ENCODE measurements around the gene MBD3L2B. TPM values are rescaled to one million over a fixed set of nuclear protein-coding genes. Genes with fewer than 3 reads are reported as not detected.
A peak's percentile ranks its signal among the peaks of the same experiment; 100 is the strongest.

Gene MBD3L2B
- total and polyA plus RNA-seq, 9 of the 15 experiments (the other 6 are each of a cell fraction or from before 2014, with no cell fraction given) = not detected

DNA sequence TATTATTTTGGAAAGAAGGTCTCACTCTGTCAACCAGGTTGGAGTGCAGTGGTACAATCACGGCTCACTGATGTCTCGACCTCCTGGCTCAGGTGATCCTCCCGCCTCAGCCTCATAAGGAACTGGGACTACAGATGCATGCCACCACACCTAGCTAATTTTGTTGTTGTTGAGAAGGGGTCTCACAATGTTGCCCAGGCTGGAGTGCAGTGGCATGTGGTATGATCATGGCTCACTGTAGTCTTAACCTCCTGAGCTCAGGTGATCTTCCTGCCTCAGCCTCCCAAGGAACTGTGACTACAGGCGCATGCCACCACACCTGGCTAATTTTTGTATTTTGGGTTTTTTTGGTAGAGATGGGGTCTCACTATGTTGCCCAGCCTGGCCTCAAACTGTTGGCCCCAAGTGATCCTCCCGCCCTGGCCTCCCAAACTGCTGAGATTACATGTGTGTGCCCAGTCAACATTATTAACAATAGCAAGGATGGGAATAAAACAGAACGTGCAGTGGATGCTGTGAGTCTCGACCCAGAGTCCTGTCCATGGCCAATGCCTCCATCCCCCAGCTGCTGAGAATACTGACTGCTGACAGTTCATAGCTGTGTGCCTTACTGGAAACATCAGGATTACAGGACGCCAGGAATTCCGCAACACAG lies 42.7 kb upstream of the MBD3L2B start:
- DNase-seq (ENCODE audit: extremely low read depth in 1 of 4, low spot score in 3 of 4) (no peak), FAIRE-seq (no peak), ATAC-seq (no peak)
- no peak overlapping the region for H2AFZ ChIP-seq (ENCODE audit: low read depth, low read length)
- POLR2A ChIA-PET = no interaction called here
- in situ Hi-C loops (cut with MboI) (no loop called here), intact Hi-C loops (cut with micrococcal nuclease) (no loop called here)
- TF ChIP-seq ZNF766 (CRISPR knock-in tag; conservative IDR thresholded peaks at IDR 0.05) (no peak), ZNF583 (CRISPR knock-in tag; IDR thresholded peaks at IDR 0.05) (no peak), RBM25 (IDR thresholded peaks at IDR 0.05; ENCODE audit: low read depth, low read length, severe bottlenecking) (peak; percentile 44), ZBTB33 (CRISPR knock-in tag; IDR thresholded peaks at IDR 0.05) (no peak), TFAM (CRISPR knock-in tag; conservative IDR thresholded peaks at IDR 0.05) (no peak), POLR2AphosphoS2 (IDR thresholded peaks at IDR 0.05; ENCODE audit: low read length) (no peak), MLLT1 (IDR thresholded peaks at IDR 0.05) (no peak), ZC3H8 (IDR thresholded peaks at IDR 0.05) (no peak), NCOR1 (IDR thresholded peaks at IDR 0.05) (no peak), ZNF121 (CRISPR knock-in tag; conservative IDR thresholded peaks at IDR 0.05) (peak; percentile 81)
- no peak overlapping the region for H3K4me3 ChIP-seq
- H3K9ac ChIP-seq (ENCODE audit: insufficient read depth in 1 of 2, low read depth in 2 of 2, low read length in 2 of 2) = no peak overlapping the region
- no peaks in the 10 kb centered on the region for H4K20me1 ChIP-seq (replicated peaks; ENCODE audit: control insufficient read depth, insufficient read depth, low read length)
- H3K79me2 ChIP-seq (ENCODE audit: control insufficient read depth, insufficient read depth, low read length) = no peaks in the 10 kb centered on the region
- no peaks in the 10 kb centered on the region for H3K9me1 ChIP-seq (ENCODE audit: control insufficient read depth, insufficient read depth, low read length)
- CTCF ChIA-PET (ENCODE audit: low intra/inter-chr PET ratio) = no interaction called here
- no peaks in the 10 kb centered on the region for H3K9me3 ChIP-seq (replicated peaks; ENCODE audit: control insufficient read depth, insufficient read depth, low read depth, low read length)
- 11% methylated on average over 9 of the region's 9 CpGs for WGBS (ENCODE audit: insufficient coverage, low coverage, missing lambda C conversion rate)
- no peaks in the 10 kb centered on the region for H3K36me3 ChIP-seq (ENCODE audit: control insufficient read depth, insufficient read depth, low read length)
- no peak overlapping the region for H3K27ac ChIP-seq (ENCODE audit: extremely low read depth, low read depth, low read length)
- no peaks in the 10 kb centered on the region for H3K27me3 ChIP-seq (ENCODE audit: control insufficient read depth in 2 of 2, insufficient read depth in 2 of 2, low read length in 2 of 2)
- no peak overlapping the region for H3K4me2 ChIP-seq (ENCODE audit: insufficient read depth, low read length)
- peaks cover 3% of the 10 kb centered on the region in 2 experiments; a peak in 2 of 5 replicates for H3K4me1 ChIP-seq (replicated peaks in 1 of 2; ENCODE audit: control insufficient read depth in 2 of 2, insufficient read depth in 2 of 2, low read length in 2 of 2)
- no TSS peak for BruUV-seq (replicated peaks)
